Memory B cell (primary cell): ENCODE data around the gene DRC7.

ENCODE experiments used
- ATAC-seq: fragments of 150-1000 bp; cut with Tn5 transposase; 2 replicates; pipeline ENCODE4 v1.10.0; 2021; ENCODE audit warnings: low read depth, mild to moderate bottlenecking, moderate library complexity
- DNase-seq, 2 donors: peaks; one replicate each; pipeline ENCODE4 v3.0.0; 2022; ENCODE audit warnings: low spot score in 2 of 2
- H3K27ac Mint-ChIP-seq: one replicate; pipeline ENCODE4 v1.8.0; 2022; ENCODE audit warnings: mild to moderate bottlenecking, moderate library complexity, mixed read lengths
- H3K27me3 Mint-ChIP-seq: one replicate; pipeline ENCODE4 v1.8.0; 2022; ENCODE audit warnings: mixed read lengths
- H3K36me3 Mint-ChIP-seq: one replicate; pipeline ENCODE4 v1.8.0; 2022; ENCODE audit warnings: mild to moderate bottlenecking, mixed read lengths
- H3K4me1 Mint-ChIP-seq: one replicate; pipeline ENCODE4 v1.8.0; 2022; ENCODE audit warnings: mixed read lengths
- H3K4me3 Mint-ChIP-seq: one replicate; pipeline ENCODE4 v1.8.0; 2022; ENCODE audit warnings: mild to moderate bottlenecking, moderate library complexity, mixed read lengths
- H3K9me3 Mint-ChIP-seq: one replicate; pipeline ENCODE4 v1.8.0; 2022; ENCODE audit warnings: mixed read lengths

DRC7 gene

DNA sequence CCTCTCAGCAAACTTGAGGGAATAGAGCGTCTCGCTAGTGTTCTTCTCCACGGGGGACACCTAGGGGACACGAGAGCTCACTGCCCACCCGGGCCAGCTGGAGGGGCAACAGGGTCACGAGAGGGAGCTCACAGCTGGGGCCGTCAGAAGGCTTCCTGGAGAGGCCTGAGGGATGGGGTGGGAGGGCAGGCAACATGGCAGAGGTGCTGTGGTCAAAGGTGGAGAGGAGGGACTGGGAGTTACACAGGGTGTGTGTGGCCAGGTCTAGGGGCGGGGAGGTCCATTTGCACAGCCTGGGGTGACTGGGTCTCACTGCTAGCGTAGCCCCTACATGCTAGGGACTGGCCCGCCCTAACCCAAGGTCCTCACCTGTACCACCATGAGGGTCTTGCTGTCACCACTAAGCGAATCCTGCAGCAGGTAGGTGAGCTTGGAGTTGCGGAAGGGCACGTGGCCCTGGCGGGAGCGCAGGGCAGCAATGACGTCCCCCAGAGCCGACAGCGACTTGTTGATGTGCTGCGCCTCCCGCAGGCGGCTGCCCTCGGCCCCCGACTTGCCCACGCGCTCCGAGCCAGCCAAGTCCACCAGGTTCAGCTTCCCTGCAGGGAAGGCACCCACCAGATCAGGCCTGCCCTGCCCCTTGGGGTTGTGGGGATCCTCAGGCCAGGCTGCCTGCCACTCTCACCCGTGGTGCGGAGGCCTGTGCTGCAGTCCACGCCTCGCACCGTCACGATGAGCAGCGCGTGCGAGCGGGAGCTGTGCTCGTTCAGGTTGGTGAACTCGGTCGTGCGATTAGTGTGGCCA is 66.0 kb downstream of the DRC7 start:
- Mint-ChIP-seq H3K27ac (no peak overlapping the region), H3K27me3 (peaks cover 4% of the 10 kb centered on the region), H3K36me3 (peaks cover 4% of the 10 kb centered on the region), H3K9me3 (no peaks in the 10 kb centered on the region), H3K4me3 (no peak overlapping the region), H3K4me1 (no peaks in the 10 kb centered on the region)
- ATAC-seq (no peak), DNase-seq (no peak)

- DNase-seq (no peak), ATAC-seq (no peak)
- H3K36me3 Mint-ChIP-seq, result peaks cover under 1% of the 10 kb centered on the region
- H3K27ac Mint-ChIP-seq, result no peak overlapping the region
- H3K4me1 Mint-ChIP-seq, result no peaks in the 10 kb centered on the region
- no peaks in the 10 kb centered on the region for H3K9me3 Mint-ChIP-seq
- H3K27me3 Mint-ChIP-seq, result peaks cover 4% of the 10 kb centered on the region
- no peak overlapping the region for H3K4me3 Mint-ChIP-seq
Observed at GRCh38 chr16:57761301-57761700, 66.7 kb downstream of the DRC7 start.

- H3K4me1 Mint-ChIP-seq, result no peaks in the 10 kb centered on the region
- no peak overlapping the region for H3K4me3 Mint-ChIP-seq
- H3K27ac Mint-ChIP-seq, result no peak overlapping the region
- peaks cover 4% of the 10 kb centered on the region for H3K27me3 Mint-ChIP-seq
- H3K9me3 Mint-ChIP-seq, result no peaks in the 10 kb centered on the region
- H3K36me3 Mint-ChIP-seq, result no peaks in the 10 kb centered on the region
- no peak for DNase-seq
- ATAC-seq, result no peak
Observed at GRCh38 chr16:57761957-57762356, 67.4 kb downstream of the DRC7 start.

- Mint-ChIP-seq H3K4me3 (no peak overlapping the region), H3K9me3 (no peaks in the 10 kb centered on the region), H3K4me1 (no peaks in the 10 kb centered on the region), H3K27ac (no peak overlapping the region), H3K27me3 (peaks cover 4% of the 10 kb centered on the region), H3K36me3 (no peaks in the 10 kb centered on the region)
- DNase-seq, result no peak
- ATAC-seq, result no peak
Observed at GRCh38 chr16:57762365-57763040, 67.9 kb downstream of the DRC7 start.

DNA sequence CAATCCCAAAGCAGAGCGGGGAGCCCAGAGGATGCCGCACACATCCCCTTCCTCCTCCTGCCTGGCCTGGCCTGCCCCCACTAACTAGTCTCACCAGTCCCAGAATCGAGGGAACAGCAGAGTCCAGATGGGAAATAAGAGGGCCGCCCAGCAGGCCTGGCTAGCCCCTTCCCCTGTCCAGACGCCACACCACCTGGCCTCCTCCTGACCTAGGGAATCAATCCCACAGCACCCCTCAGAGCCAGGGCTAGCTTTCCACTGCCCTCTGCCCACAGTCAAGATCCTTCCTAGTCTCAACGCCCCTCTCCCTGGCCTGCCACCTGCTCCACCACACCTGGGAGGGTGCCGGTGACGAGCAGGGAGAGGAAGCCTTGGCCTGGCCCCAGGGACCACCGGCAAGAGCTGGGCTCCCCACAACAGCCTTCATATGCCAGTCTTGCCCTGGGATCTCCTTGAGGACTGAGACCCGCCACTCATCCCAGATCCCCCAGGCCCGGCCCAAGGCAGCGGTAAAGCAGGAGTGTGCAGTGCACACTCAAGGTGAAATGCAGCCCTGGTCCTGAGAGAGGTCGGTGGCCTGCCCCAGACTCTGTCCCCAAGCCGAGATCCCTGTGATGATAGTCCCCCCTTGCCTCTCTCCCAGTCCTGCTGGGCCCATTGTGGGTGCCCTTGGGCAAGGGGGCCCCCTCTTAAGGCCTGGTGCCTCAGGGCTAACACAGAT is 68.8 kb downstream of the DRC7 start:
- no peak overlapping the region for H3K27ac Mint-ChIP-seq
- no peaks in the 10 kb centered on the region for H3K36me3 Mint-ChIP-seq
- H3K27me3 Mint-ChIP-seq, result peaks cover 4% of the 10 kb centered on the region
- no peak for DNase-seq
- no peak for ATAC-seq
- no peaks in the 10 kb centered on the region for H3K4me1 Mint-ChIP-seq
- H3K9me3 Mint-ChIP-seq, result no peaks in the 10 kb centered on the region
- H3K4me3 Mint-ChIP-seq, result no peak overlapping the region

GRCh38 chr16:57764006-57764340 is 69.4 kb downstream of the DRC7 start:
- H3K9me3 Mint-ChIP-seq, result no peaks in the 10 kb centered on the region
- H3K27me3 Mint-ChIP-seq, result peaks cover 4% of the 10 kb centered on the region
- no peak for ATAC-seq
- no peaks in the 10 kb centered on the region for H3K36me3 Mint-ChIP-seq
- H3K27ac Mint-ChIP-seq, result no peak overlapping the region
- no peak overlapping the region for H3K4me3 Mint-ChIP-seq
- no peak for DNase-seq
- no peaks in the 10 kb centered on the region for H3K4me1 Mint-ChIP-seq

DNA sequence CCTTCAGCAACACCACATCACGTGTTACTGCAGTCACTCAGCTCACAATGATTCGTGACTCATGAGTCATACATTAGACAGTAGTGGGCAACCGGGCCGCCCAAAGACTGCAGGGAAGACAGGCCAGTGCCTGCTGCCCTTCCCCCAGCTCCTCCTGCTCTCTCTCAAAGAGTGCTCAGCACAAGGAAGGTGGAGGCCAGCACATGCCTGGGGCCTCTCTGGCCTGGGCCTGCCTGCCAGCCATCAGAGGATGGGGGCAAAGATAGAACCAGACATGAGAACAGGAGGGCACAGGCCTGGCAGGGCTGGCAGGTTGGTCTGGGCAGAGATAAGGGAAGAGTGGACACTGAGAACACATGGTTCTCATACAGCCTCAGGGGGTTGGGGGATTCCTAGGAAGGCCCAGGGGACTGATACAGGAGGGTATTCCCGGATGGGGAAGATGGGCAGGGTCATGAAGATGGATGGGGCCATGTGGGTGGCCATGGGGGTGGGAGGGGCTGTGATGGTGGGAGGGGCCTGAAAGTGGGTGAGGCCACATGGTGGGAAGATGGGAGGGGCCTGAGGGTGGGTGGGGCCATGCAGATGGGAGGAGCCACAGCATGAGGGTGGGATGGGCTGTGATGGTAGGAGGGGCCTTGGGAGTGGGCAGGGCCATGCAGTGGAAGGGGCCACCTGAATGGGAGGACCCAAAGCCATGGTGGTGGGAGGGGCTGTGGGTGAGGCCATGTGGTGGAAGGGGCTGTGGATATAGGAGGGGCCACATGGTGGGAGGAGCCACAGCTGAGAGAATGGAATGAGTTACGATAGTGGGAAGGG is 69.9 kb downstream of the DRC7 start:
- Mint-ChIP-seq H3K36me3 (no peaks in the 10 kb centered on the region), H3K9me3 (no peaks in the 10 kb centered on the region), H3K4me1 (no peaks in the 10 kb centered on the region), H3K4me3 (no peak overlapping the region), H3K27ac (no peak overlapping the region), H3K27me3 (peaks cover 4% of the 10 kb centered on the region)
- DNase-seq (no peak), ATAC-seq (peak; percentile 72)

DNA sequence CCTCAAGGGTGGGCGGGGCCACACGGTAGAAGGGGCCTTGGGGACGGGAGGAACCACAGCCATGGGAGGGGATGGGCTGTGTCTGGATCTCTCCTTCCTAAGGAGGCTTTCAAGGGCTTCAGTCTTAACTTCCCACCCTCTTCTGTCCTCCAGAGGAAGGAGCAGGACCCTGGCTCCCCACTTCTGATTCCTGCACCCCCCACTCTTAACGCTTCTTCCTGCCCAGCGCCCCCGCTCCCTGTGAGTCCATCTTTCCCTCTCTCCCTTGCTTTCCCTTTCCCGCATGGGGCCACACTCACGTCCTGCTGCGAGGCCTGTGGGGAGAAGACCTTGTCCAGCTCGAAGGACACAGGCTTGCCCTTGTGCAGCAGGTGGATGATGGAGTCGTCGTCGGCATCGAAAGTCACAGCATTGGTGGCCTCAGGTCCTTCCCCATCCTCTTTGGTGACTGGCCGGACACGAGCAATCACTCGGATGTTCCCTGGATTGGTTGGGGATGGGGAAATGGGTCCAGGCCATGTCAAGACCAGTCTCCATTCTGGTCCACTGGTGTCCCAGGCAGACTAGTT is 70.6 kb downstream of the DRC7 start:
- H3K27me3 Mint-ChIP-seq, result peaks cover 4% of the 10 kb centered on the region
- H3K9me3 Mint-ChIP-seq, result no peaks in the 10 kb centered on the region
- ATAC-seq (no peak), DNase-seq (no peak)
- H3K4me1 Mint-ChIP-seq, result no peaks in the 10 kb centered on the region
- no peak overlapping the region for H3K27ac Mint-ChIP-seq
- H3K4me3 Mint-ChIP-seq, result no peak overlapping the region
- H3K36me3 Mint-ChIP-seq, result no peaks in the 10 kb centered on the region

GRCh38 chr16:57766714-57767348 is 72.2 kb downstream of the DRC7 start:
- no peak for DNase-seq
- H3K4me3 Mint-ChIP-seq, result no peak overlapping the region
- H3K36me3 Mint-ChIP-seq, result no peaks in the 10 kb centered on the region
- no peaks in the 10 kb centered on the region for H3K9me3 Mint-ChIP-seq
- ATAC-seq, result no peak
- no peaks in the 10 kb centered on the region for H3K4me1 Mint-ChIP-seq
- peaks cover 4% of the 10 kb centered on the region for H3K27me3 Mint-ChIP-seq
- H3K27ac Mint-ChIP-seq, result no peak overlapping the region

- ATAC-seq (no peak), DNase-seq (no peak)
- Mint-ChIP-seq H3K27ac (no peak overlapping the region), H3K9me3 (no peaks in the 10 kb centered on the region), H3K4me3 (no peak overlapping the region), H3K27me3 (no peaks in the 10 kb centered on the region), H3K36me3 (no peaks in the 10 kb centered on the region), H3K4me1 (no peaks in the 10 kb centered on the region)
Observed at GRCh38 chr16:57769541-57770145, 75.0 kb downstream of the DRC7 start.

DNA sequence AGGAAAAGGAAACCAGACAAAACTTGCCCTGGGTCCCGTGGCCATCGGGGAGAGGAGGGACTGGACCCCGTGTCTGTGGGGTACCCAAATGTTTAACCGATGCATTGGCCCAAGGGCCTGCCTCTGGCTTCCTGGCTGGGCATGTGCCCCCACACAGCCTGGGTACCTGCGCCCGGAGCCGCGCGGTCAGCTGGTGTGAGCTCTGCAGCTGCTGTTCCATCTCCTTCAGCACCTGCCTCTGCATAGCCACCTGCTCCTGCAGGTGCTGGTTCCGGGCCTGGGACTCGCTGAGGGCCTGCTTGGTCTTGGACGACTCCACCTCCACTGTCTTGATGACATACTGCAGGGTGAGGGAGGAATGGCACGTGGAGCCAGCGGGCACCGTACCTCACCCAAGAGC is 75.8 kb downstream of the DRC7 start:
- no peaks in the 10 kb centered on the region for H3K4me1 Mint-ChIP-seq
- H3K27me3 Mint-ChIP-seq, result no peaks in the 10 kb centered on the region
- no peaks in the 10 kb centered on the region for H3K9me3 Mint-ChIP-seq
- H3K4me3 Mint-ChIP-seq, result no peak overlapping the region
- no peaks in the 10 kb centered on the region for H3K36me3 Mint-ChIP-seq
- DNase-seq (no peak), ATAC-seq (no peak)
- no peak overlapping the region for H3K27ac Mint-ChIP-seq

GRCh38 chr16:57771141-57771785 is 76.7 kb downstream of the DRC7 start:
- H3K36me3 Mint-ChIP-seq, result no peaks in the 10 kb centered on the region
- H3K4me3 Mint-ChIP-seq, result no peak overlapping the region
- DNase-seq (no peak), ATAC-seq (no peak)
- no peak overlapping the region for H3K27ac Mint-ChIP-seq
- H3K4me1 Mint-ChIP-seq, result no peaks in the 10 kb centered on the region
- no peaks in the 10 kb centered on the region for H3K27me3 Mint-ChIP-seq
- no peaks in the 10 kb centered on the region for H3K9me3 Mint-ChIP-seq

- H3K27ac Mint-ChIP-seq, result no peak overlapping the region
- peaks cover 2% of the 10 kb centered on the region for H3K27me3 Mint-ChIP-seq
- DNase-seq (no peak), ATAC-seq (no peak)
- H3K4me3 Mint-ChIP-seq, result no peak overlapping the region
- H3K36me3 Mint-ChIP-seq, result no peaks in the 10 kb centered on the region
- no peaks in the 10 kb centered on the region for H3K9me3 Mint-ChIP-seq
- no peaks in the 10 kb centered on the region for H3K4me1 Mint-ChIP-seq
Observed at GRCh38 chr16:57773019-57773418, 78.4 kb downstream of the DRC7 start.
